NOMO-1 (cell line): ENCODE results near the gene RNF145.
A peak's percentile ranks its signal among the peaks of the same experiment; 100 is the strongest.

ENCODE experiments used
- DNase-seq, 2 experiments: peaks; one replicate each; lab custom pipeline; 2025; ENCODE audit not compliant: unreplicated experiment in 2 of 2; lab: John Stamatoyannopoulos, UW

The RNF145 gene

DNA sequence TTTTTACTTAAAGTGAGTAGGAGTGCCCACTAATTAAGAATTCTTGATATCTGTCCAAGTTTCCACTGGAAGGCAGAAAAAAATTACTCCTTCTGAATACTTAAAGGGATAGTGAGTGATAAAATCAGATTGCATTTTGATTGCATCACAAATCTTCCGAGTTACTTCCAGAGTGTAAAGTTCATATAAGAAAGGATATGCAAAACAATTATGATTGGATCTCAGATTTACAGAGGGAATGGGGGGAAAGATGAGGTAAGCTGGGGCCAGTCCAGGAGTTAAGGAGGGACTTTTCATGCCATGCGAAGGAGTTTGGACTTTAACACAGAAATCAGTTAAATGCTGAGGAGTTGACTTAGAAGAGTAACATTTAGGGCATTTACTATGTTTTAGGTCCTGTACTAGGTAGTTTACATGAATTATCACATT is 9.3 kb upstream of the RNF145 start:
- DNase-seq, result no peak

DNA sequence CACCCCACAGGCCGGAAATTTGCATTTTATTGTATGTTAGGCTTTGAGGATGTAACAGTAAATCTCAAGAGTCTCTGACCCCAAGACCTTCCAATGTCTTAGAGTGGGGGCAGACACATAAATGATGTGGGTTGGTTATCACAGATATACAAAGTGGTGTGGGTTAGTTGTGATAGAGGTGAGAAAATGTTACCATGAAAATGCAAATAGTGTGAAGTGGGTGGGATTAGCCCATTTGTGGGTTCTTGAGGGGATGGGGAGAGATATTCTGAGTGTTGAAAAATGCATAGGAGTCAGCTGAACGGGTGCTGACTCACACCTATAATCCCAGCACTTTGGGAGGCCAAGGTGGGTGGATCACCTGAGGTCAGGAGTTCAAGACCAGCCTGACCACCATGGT is 7.9 kb upstream of the RNF145 start:
- no peak for DNase-seq

DNA sequence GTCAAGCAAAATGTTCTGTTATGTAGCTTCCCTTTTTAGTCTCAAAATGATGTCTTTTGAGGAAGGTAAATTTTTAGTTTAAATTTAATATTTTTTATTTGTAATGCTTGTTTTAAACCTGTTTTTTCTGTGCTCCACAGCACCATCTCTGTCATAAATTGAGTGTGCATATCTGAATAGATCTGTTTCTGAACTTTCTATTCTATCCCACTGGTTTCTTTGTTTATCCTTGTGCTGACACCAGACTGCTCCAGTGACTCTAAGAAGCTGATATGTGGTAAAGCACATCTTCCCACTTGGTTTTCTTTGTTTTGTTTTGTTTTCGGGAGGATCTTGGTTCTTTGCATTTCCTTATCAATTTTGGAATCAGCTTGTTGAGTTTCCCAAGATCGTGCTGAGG is 7.1 kb upstream of the RNF145 start:
- peak in 1 of 2 experiments; percentile 8 for DNase-seq

DNA sequence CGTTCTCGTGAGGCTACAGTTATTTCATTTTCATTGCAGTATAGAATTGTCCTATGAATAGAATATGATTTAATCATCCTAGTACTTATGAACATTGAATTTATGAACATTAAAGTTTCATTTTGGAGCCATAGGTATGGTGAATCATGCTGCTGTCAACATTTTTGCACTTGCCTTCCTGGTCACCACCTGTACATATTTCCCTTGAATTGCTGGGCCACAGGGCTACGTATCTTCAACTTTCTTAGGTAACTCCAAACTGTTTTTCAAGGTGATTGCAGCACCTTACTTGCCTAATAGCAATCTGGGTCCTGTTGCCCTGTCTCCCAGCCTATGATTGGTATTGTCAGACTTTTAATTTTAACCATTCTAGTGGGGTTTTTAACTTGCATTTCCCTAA is 6.5 kb upstream of the RNF145 start:
- DNase-seq, result no peak

DNA sequence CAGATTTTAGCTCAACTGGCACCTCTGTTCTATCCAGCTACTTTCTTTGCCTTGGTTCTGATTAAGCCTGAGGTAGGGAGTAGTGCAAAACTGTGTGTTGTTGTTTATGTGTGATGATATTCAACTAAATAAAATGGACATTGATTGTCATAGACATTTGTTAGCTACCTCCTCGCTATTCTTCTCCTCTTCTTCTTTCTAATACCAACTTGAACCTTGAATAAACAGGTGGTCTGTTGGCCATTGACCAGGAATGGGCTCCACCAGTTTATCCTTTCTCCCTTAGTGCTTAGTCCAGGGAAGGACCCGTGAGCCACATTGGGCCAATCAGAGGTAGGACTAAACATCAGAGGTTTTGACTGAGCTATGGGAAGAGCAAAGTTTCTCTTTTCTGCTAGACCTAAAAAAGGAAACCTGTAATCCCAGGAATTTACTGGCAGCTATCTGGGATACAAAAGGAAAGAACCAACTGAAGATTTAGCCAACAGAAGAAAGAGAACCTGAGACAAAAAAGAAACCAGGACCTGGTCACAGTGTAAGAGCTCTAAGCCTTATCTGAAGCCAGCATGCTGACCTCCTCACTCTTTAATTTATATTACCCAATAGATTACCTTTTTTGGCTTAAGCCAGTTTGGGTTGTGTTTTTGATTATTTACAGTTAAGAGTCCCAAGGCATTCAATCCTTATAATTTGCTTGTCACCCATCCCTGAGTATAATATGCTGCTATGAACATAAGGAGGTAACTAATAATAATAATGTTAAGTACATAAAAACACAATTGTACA is 5.3 kb upstream of the RNF145 start:
- DNase-seq, result no peak

GRCh38 chr5:159212657-159213462 is 3.5 kb upstream of the RNF145 start:
- peak; percentile 16 to 67 for DNase-seq

- peak; percentile 11 to 15 for DNase-seq
Measured at GRCh38 chr5:159211729-159212174, 2.4 kb upstream of the RNF145 start.

DNA sequence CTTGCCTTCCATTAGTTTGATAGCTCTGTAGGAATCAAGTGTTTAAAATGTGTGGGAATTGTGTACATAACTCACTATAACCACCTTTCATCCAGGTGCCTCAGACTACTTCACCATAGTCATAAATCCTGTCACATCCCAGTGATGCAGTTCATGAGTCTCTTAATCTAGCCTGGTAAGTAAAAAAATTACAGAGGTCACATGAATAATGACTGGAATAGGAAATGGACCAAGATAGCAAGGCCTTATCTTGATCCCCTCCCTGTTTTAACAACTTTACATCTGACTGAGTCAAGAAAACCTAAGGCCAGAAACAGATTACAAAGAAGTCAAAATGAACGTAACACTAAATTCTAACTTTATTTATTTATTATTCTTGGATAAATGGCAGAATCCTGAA is 1.5 kb upstream of the RNF145 start:
- DNase-seq, result no peak

DNA sequence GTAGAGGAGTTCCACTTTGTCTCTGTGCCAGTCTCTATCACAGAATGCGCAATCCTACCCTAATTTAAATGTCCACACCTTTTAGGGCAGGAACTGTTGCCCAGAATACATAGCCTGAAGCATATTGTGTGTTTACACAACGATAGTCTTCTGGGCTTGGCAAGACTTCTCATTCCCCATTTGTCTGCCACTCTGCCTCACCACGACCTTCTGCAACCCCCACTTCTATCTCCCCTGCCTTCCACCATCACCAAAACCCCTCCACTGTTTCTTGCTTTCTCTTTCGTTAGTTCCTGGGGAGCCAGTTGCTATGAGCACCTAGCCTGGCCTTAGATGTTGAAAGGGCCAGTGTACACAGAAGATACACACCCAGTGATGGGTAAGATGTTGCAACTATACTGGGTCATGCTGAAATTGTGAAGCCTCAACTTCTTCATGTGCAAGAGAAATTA is 883 bp upstream of the RNF145 start:
- DNase-seq, result peak; percentile 66 to 91

- DNase-seq, result no peak
Measured at GRCh38 chr5:159208514-159209437, 577 bp downstream of the RNF145 start.

- peak; percentile 69 to 84 for DNase-seq
Measured at GRCh38 chr5:159207686-159208513, 1.5 kb downstream of the RNF145 start.

- no peak for DNase-seq
Measured at GRCh38 chr5:159207222-159207685, 2.1 kb downstream of the RNF145 start.

DNA sequence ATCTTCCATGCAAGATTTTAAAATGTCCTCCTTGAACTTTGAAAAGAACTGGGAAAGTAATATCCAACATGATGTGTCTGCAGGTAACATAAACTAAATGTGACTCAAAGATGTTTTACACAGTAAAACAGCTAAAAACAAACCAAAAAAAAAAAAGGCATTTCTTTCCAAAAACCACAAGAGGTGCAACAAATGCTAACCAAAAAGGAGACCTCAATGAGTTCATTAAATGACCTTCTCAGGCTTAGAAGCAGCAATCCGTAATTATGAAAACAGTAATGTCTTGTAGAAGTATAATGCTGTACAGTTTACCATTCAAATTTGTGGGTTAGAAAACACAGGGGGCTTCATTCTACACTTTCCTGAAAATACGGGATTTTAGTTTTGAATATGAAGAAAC is 2.5 kb downstream of the RNF145 start:
- no peak for DNase-seq

- DNase-seq, result no peak
Measured at GRCh38 chr5:159206368-159206767, 3.0 kb downstream of the RNF145 start.

DNA sequence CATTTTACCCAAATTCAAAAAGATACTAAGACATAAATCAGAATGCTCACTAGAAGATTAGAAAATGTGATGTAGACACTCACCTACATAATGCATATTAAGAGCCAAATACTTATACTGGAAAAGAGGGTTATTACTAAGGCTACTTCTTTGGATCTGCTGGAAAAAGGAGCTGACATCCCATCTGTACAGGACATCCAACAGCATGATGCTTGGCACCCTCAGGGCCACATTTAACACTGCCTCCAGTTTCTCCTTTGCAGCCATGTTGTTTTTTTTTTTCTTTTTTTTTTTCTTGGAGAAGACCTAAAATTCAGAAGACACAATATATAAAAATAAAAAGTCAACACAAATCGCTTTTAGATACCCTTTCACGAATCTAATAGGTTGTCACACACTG is 6.0 kb downstream of the RNF145 start:
- DNase-seq, result no peak

DNA sequence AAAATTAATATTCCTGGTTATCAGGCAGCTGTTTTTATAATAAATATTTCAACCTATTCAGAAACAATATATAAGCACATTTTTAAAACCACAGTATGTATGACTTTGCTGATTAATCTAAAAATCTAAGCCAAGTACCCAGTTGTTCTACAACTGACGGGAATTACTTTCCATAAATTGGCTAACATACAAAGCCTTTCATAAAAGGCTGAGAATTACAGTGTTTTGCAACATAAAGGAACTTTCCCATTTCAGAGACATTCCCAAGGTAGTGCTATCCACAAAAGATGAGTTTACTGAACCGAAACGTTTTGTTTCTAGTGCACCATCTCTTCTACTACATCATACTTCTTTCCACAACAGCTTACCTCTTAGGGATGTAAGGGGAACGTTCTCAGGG is 7.2 kb downstream of the RNF145 start:
- DNase-seq, result no peak

DNA sequence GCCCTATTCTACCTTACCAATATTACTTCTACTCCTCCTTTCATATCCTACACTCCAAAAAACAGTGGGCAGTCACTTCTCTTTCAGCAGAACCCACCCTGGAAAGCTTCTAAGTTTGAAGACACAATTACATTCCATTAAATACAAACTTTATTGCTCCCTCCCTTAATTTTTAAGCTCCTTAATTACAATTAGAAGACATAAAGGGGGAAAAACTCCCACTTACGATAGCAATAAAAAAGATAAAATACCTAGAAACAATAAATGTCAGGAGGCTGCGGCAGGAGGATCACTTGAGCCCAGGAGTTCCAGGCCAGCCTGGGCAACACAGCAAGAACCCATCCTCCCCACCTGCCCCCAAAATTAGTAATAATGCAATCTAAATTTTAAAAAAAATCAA is 9.6 kb downstream of the RNF145 start:
- DNase-seq, result no peak

GRCh38 chr5:159199225-159199624 is 10.1 kb downstream of the RNF145 start:
- DNase-seq, result peak in 1 of 2 experiments; percentile 39

- DNase-seq, result peak in 1 of 2 experiments; percentile 82
Measured at GRCh38 chr5:159198063-159199036, 11.0 kb downstream of the RNF145 start.
